ENCODE measurements around the gene TSG101. TPM values are rescaled to one million over a fixed set of nuclear protein-coding genes. Genes with fewer than 3 reads are reported as not detected.

Gene TSG101
- 53.4 and 61.9 TPM in 2 replicates for total RNA-seq

GRCh38 chr11:18526521-18527296, at the start of gene TSG101:
Gene TSG101 (minus strand): TSS chr11:18526942. CDS start chr11:18526816, 126 bp downstream.

GRCh38 chr11:18455686-18456372, 70.9 kb downstream of the TSG101 start, which contains the start of gene LDHAL6A:
Gene LDHAL6A (plus strand): TSS chr11:18455856. CDS start chr11:18456681, 825 bp downstream.

Other genes starting within 250 kb of the TSG101 start
- 50.6 and 65.3 TPM in 2 replicates for gene HPS5, start 204.8 kb downstream of the TSG101 start, total RNA-seq
- gene GTF2H1, start 204.4 kb downstream of the TSG101 start, total RNA-seq = 78.1 and 81.1 TPM in 2 replicates
- 947 and 1,219 TPM in 2 replicates for gene LDHA, start 132.4 kb downstream of the TSG101 start, total RNA-seq
- gene LDHC, start 114.6 kb downstream of the TSG101 start, total RNA-seq = not detected in 2 replicates
- gene LDHAL6A, start 71.1 kb downstream of the TSG101 start, total RNA-seq = not detected in 2 replicates
- 32.1 and 34.4 TPM in 2 replicates for gene UEVLD, start 61.8 kb upstream of the TSG101 start, total RNA-seq
- gene MISFA, start 72.8 kb upstream of the TSG101 start, total RNA-seq = 0.09 TPM in 1 of 2 replicates, not detected in the other
- gene SPTY2D1, start 107.4 kb upstream of the TSG101 start, total RNA-seq = 19.0 and 39.8 TPM in 2 replicates
- 1.3 and 1.8 TPM in 2 replicates for gene TMEM86A, start 171.8 kb upstream of the TSG101 start, total RNA-seq
- under 0.01 TPM in 1 of 2 replicates, not detected in the other for gene IGSF22, start 199.2 kb upstream of the TSG101 start, total RNA-seq